Posterior cingulate gyrus (tissue), 11 donors: Measurements from ENCODE around the gene SIAH2.
"Not testable (repeated sequence)": the region's sequence is repeated elsewhere in the genome, so short reads cannot be mapped to it uniquely, and the experiment has no call there.

Experiments used
- DNase-seq, 10 donors: peaks; one replicate each; pipeline versions ENCODE4 v3.0.0 to v3.0.0-alpha.2; 2020 to 2021; ENCODE audit warnings: mixed read lengths in 3 of 10
- intact Hi-C: fragments of 100-400 bp; cut with DNase I; formaldehyde crosslinking; loops from one replicate; pipeline ENCODE4 v1.15.1; 2023

Gene SIAH2

GRCh38 chr3:150763122-150763840 lies at the start of gene SIAH2:
SIAH2 (minus strand) TSS chr3:150763169; CDS start chr3:150762849, 320 bp downstream.
- intact Hi-C loops, result loop anchor here (5.0 kb wide), 3 partner anchors 41 to 351 kb away; partner anchors contain the start of gene SELENOT
- DNase-seq, result peak; percentile 83 to 99 (median 89)

GRCh38 chr3:150811984-150812383 lies 49.0 kb upstream of the SIAH2 start:
- intact Hi-C loops, result no loop called here

DNA sequence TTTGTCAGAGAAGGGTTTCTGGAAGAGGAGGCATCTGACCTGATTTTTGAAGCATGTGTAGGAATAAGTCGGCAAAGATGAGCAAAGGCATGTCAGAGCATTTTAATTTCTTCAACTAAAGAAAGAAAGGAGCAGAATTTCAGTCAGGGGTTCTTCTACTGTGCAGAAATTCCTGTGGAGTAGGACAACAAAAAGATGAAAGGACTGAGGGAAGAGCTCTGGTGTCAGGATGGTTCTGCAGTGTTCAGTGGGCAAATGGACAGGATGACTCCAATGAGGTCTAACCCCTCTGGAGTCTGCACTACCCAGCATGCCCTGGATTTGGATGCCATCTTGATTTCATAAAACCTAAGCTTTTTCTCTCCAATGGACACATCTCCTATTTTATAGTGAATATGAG lies 47.7 kb upstream of the SIAH2 start:
- no peak for DNase-seq
- intact Hi-C loops, result no loop called here

More at GRCh38 chr3:150811984-150812383, 49.0 kb upstream of the SIAH2 start:
- no peak for DNase-seq

DNA sequence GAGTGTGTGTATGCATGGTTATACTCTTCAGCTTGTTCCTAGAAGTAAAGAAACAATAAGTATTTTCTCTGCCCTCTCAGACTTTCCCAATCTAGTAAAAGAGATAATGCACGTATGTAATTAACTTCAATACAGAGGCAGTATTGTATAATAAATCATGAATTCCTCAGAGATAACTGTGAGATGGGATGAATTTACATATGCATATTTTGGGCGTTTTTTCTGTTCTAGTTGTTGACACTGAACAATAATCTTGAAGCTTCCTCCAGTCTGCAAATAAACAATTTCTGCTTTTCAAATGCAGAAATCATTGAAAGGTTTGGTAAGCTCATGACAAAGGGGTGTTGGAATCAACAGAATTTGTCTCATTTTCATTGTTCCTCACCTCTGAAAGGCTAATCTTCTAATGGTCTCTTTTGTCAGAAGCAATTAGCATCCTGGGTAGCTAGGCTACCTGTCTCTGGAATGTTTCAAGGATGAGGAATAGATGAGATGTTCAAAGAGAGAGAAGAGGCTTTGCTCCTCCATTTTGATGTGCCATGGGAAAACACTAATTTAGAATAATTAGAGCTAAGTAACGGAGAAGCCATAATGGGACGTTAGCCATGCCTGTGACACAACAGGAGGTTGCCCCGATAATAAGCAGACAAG lies 43.3 kb upstream of the SIAH2 start:
- intact Hi-C loops, result no loop called here

DNA sequence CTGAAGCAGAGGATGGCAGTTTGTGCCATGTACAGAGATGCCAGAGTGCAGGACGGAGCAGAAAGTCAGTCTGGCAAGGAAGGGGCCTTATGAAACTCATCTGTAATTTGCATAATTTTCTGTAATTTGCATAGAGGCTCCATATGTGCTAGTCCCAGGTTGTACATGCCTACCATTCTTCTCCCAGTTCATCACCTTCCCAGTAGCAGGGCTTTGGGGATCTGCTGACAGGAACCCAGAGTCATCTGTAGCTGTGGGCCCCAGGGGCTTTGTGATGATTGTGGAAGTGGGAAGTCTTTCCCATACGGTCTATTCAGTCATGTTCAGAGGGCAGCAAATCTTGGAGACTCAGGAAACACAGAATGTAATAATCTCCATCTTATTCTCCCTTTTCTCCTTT lies 42.4 kb upstream of the SIAH2 start:
- no peak for DNase-seq
- intact Hi-C loops, result no loop called here

More for the DNA sequence above, 43.3 kb upstream of the SIAH2 start:
- DNase-seq, result no peak

GRCh38 chr3:150803440-150803985 lies 40.5 kb upstream of the SIAH2 start:
- intact Hi-C loops, result no loop called here

DNA sequence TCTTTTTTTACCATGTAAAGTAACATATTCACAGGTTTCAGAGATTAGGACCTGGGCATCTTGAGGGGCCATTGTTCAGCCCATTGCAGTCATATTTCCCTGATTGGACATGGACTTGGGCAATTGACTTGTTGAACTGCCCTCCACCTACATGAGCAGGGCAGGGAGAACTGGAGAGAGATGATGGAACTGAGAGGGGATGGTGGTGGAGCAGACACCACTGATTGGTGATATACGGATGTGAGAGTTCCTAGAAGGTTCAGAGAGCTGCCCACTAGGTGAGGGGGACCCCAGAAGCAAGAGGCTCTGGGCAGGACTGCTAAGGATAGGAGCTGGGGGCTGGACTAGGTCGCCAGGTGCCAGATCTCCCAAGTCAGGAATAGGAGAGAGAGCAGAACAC lies 37.8 kb upstream of the SIAH2 start:
- intact Hi-C loops, result no loop called here

More at GRCh38 chr3:150803440-150803985, 40.5 kb upstream of the SIAH2 start:
- DNase-seq, result no peak

DNA sequence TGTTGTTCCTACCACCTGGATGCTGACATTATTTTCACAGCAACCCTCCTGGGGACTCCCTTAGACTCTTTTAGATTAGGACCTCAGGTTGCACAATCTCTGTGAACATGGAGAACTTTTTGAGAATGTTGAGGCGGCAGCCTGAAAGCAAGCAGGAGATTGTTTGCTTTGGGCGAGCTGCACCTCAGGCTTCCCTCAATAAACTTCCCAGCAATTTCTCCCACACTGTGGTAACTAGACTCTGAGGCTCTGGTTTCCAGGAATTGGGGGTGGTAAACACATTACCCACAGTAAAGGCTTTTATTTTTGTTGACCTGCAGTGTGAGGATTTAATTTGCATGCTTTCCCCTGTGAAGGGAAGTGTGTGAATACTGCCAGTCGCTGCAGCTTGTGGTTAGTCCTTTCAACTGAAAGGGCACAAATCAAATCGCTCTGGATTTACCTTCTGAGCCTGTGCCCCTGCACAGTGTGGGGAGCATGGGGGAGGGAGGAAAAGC lies 35.2 kb upstream of the SIAH2 start:
- DNase-seq, result no peak
- intact Hi-C loops, result no loop called here

More for the DNA sequence above, 37.8 kb upstream of the SIAH2 start:
- DNase-seq, result peak in 1 of 10 donors; percentile 62

DNA sequence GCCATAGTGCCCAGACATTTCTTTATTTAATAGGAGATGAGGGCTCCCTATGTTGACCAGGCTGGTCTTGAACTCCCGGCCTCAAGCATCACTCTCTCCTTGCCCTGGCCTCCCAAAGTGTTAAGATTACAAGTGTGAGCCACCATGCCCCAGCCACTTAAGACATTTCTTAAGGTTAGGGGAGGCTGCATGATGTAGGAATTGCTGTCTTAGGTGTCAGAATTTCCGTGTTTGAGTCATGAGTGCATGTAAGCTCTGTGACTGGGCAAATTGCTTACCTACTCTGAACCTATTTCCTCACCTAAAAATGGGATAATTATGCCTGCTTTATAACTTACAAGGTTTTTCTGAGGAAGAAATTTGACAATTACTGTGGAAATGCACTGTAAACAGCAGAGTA lies 34.2 kb upstream of the SIAH2 start:
- DNase-seq, result no peak
- intact Hi-C loops, result no loop called here

- intact Hi-C loops, DNase-seq: not testable (repeated sequence)
Observed at GRCh38 chr3:150796527-150796926, 33.6 kb upstream of the SIAH2 start.

- intact Hi-C loops, result no loop called here
Observed at GRCh38 chr3:150793641-150794040, 30.7 kb upstream of the SIAH2 start.

GRCh38 chr3:150790629-150791028 lies 27.7 kb upstream of the SIAH2 start:
- intact Hi-C loops, result no loop called here
- DNase-seq, result no peak

More at GRCh38 chr3:150793641-150794040, 30.7 kb upstream of the SIAH2 start:
- DNase-seq, result no peak

DNA sequence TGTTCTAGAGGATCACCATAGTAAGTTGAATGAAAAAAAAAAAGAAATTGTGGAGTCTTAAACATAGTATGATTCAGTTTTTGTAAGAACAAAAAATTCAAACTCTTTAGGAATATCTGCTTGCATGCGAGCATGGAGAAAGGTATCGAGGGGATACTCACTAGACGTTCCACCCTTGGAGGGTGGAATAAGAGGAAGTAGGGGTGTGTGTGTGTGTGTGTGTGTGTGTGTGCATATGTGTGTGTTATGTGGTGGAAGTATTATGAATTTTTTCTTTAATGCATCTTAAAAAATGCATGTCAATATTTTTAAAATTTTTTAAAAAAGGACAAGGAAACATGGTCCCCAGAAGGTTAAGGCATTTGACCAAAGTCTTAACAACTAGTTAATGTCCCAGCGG lies 26.5 kb upstream of the SIAH2 start:
- intact Hi-C loops, result loop anchor here (2.0 to 10.0 kb wide), 2 partner anchors 295 to 357 kb away; partner anchors contain the start of gene MED12L
- DNase-seq, result no peak

GRCh38 chr3:150787741-150788370 lies 24.9 kb upstream of the SIAH2 start:
- peak; percentile 74 to 97 (median 88) for DNase-seq
- intact Hi-C loops, result loop anchor here (1.0 to 10.0 kb wide), 3 partner anchors 77 to 359 kb away; partner anchors contain the start of gene MED12L

DNA sequence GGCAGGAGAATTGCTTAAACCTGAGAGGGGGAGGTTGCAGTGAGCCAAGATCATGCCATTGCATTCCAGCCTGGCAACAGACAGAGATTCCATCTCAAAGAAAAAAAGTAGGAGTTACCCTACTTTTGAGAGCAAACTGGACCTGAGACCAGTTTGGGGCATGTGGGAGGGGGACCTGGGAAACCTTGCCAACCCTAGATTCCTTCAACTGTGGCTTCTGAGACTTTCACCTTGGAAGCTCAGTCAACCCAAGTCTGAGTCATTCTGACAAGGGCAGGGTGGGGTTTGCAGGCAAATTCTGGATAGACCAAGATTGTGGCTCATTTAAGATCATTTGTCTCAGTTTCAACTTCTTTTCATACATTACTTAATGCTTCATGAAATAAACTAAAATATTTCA lies 23.8 kb upstream of the SIAH2 start:
- DNase-seq, result no peak
- intact Hi-C loops, result loop anchor here (10.0 kb wide), 1 partner anchor 298 kb away; the partner anchor contains the start of gene MED12L

DNA sequence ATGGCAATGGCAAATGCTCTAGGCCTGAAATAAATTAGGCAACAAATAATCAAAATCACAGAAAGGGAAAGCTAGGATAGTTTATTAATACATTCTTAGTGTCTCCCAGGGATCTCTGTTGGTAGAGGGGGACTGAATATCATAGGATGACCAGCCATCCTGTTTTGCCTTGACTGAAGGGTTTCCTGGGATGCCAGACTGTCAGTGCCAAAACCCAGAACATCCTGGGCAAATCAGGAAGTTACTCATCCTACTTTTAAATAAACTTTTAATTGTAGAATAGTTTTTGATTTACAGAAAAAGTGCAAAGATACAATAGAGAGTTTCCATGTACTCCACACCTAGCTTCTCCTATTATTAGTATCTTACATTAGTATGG lies 21.8 kb upstream of the SIAH2 start:
- DNase-seq, result no peak
- intact Hi-C loops, result loop anchor here (10.0 kb wide), 1 partner anchor 300 kb away; the partner anchor contains the start of gene MED12L

DNA sequence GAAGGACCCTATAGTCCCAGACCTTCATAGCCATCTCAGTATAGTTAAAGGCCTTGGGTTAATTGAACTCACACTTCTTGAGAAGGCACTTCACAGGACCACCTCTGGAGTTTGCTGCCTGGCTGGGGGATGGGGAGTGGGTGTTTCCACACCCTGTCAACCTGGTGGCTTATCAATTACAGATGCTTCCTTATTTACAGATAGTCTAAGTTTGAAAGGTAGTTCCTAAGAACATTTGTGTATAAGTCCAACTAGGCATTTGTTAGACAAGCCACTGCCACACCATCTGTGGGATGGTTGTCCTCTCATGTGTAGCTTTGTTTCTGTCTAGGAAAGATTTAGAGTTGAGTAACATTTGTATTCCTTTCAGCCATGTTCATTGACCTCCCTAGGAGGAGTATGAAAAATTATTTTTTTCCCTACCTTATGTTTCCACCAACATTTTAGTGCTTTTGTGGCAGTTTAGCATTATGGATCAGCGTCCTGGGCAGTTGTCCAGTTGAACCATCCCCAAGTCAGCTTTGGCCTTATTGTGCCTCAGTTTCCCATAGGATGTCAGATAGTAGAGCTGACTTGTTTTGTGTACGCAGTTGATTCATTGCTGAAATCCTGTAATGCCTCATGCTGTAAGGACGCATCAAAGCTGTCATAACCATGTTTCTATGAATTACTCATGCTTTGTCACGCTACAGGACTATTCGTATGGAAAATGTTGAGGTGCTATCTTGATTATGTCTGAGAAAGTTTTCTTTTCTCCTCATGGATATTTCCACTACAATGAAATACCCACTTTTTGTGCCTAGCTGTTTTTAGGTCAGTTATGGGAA lies 21.2 kb upstream of the SIAH2 start:
- no peak for DNase-seq
- intact Hi-C loops, result loop anchor here (10.0 kb wide), 1 partner anchor 301 kb away; the partner anchor contains the start of gene MED12L

- intact Hi-C loops, result loop anchor here (10.0 kb wide), 1 partner anchor 301 kb away; the partner anchor contains the start of gene MED12L
- no peak for DNase-seq
Observed at GRCh38 chr3:150783316-150783715, 20.3 kb upstream of the SIAH2 start.

- peak in 2 of 10 donors; percentile 72 to 79 for DNase-seq
- intact Hi-C loops, result no loop called here
Observed at GRCh38 chr3:150779402-150779858, 16.5 kb upstream of the SIAH2 start.
